NK-92 (cell line): ENCODE data around the gene GMDS.

Source experiments
- DNase-seq: peaks from one replicate; lab custom pipeline; 2025; ENCODE audit not compliant: unreplicated experiment; lab: John Stamatoyannopoulos, UW

The GMDS gene

DNA sequence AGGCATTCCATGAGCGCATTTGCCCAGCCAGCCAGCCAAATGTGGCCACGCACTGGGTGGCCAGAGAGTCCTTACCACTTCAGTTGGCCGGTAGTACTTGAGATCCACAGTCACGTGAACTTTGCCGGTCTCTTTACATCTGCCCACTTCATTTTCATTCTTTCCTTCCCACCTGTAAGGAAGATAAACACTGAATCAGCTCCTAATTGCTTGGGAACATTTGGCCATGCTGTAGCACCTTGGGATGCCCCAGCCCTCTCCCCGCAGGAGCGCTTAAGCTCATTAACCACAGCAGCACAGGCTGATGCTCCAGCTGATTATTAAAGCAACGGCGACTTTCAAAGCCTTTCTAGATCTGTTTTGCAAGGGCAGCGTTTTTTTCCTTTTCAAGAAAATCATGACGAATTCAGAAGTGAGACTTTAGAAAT lies 519.0 kb downstream of the GMDS start:
- DNase-seq, result no peak

- no peak for DNase-seq
Observed at GRCh38 chr6:1724616-1725015, 520.8 kb downstream of the GMDS start.

DNA sequence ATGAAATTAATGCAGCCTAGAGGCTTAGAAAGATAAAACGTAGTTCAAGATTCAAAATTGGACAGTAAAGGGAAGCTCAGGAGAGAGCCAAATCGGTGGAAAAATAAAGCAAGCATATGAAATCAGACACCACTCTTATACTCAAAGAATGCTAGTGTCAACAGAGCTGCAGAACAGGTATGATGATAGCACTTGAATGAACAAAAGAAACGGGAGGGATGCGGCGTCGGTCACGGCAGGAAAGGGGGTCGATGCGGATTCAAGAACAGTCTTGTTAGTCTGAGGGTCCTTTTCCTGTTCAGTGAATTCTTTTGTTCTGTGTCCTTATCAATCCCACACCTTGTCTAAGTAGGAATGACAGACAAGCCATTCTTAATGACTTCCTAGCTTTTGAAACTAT lies 521.3 kb downstream of the GMDS start:
- DNase-seq, result no peak

- DNase-seq, result no peak
Observed at GRCh38 chr6:1722801-1723200, 522.6 kb downstream of the GMDS start.

GRCh38 chr6:1720620-1721322 lies 524.6 kb downstream of the GMDS start:
- no peak for DNase-seq

DNA sequence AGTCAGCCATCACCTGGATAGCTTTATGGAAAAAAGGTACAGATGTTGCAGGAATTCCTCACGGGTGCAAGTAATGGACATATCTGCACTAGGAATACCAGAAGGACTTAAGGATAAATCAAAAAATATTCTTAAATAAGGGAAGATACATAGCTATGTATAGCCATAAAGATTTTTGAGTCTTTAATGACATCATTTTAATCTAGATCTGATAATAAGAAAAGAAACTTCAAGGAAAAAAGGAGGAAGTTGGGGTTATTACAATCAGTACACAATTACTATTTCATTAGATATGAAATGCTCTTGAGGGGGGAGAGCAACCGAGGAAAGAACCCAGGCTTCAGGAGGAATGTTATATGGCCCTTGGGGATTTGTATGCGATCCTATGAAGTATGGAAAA lies 525.5 kb downstream of the GMDS start:
- no peak for DNase-seq

DNA sequence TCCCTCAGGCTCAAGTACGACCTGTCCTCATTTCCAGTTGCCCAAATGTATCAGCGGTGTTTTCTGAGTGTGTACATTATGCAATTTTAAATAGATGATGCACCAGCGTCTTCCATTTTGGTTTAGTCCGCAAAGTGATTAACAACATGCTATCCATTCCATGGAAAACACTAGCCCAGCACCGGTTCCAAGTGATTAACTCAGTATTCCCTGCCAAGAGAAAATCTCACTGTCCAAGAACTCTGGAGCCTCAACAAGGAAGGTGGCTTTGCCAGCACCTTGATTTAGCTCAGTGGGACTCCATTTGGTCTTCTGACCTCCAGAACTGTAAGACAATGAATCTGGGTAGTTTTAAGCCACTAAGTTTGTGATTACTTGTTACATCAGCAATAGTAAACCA lies 528.5 kb downstream of the GMDS start:
- no peak for DNase-seq

DNA sequence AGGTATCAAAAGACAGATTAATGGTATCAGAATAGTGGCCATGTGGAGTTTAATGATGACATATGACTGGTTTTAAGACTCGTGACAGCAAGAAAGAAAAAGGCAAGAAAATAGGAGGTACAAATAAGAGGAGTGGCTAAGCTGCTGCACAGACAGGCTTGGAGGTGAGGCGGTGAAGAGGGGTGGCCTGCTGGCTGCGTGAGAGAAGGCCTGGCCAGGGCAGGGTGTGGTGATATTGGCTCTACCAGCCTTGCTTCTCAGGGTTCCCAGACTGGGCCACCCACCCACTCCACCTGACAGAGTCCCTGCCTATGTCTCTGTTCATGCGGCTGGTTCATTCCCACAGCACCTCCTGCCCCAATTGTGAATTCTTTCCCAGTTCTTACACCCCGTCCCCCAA lies 529.0 kb downstream of the GMDS start:
- no peak for DNase-seq

DNA sequence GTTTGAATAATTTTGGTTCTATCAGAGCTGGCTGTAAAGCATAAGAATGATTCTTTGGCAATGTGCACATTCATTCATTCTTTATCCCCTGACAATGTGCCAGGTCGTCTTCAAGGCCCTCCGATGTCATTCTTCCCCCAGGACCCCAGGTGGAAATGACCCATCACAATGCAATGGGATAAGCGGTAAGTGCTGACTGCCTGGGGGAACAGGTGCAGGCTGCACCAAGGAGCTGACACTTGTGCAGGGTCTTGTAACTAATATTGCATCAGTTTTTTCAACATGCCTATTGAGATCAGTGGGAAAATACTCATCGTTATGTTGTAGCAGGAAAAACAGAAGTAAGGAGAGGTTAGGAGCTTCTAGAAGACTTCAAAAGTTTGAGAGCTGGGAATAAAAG lies 530.1 kb downstream of the GMDS start:
- no peak for DNase-seq

GRCh38 chr6:1714654-1715053 lies 530.8 kb downstream of the GMDS start:
- DNase-seq, result no peak

DNA sequence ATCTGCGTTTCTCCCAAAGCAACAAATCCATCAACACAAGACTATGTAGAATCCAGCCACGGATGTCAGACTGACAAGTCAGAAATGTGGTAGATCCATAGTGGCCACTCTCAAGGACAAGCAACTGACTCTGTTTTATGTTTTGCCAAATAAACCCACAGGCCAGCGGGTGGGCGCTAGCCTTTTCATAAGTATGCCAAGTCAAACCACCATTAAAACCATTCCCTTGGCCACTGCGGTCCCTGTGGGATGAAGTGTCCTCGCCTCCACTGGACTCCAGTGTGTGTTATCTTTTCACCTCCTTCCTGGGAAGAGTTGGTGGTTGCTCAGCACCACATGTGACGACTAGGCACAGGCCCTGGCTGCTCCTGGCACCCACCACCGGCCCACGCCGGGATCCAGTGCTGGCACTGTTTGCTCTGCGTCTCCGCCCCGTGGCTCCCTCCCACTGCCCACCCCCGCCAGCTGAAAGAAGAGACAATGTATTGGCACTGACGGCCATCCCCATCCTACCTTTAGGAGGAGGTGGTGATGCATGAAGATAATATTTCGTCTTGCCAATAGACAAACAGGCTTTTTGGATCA lies 532.3 kb downstream of the GMDS start:
- DNase-seq, result no peak

DNA sequence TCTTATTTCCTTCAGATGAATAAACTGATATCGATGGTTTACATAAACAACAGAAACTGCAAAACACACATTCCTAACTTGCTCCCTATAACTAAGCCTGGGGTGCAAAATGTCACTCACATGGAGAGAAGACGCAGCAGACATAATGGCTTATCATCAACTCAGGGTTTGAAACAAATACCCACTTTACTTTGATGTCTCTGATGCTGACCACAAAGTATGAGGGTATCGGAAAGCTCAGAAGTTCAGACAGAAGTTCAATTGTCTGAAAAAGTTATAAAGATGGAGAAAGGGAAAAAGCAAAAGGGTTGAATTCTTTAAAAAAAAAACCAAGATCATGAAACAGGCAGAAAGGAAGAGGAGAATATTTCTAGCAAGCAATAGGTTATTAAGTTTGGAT lies 533.0 kb downstream of the GMDS start:
- no peak for DNase-seq

DNA sequence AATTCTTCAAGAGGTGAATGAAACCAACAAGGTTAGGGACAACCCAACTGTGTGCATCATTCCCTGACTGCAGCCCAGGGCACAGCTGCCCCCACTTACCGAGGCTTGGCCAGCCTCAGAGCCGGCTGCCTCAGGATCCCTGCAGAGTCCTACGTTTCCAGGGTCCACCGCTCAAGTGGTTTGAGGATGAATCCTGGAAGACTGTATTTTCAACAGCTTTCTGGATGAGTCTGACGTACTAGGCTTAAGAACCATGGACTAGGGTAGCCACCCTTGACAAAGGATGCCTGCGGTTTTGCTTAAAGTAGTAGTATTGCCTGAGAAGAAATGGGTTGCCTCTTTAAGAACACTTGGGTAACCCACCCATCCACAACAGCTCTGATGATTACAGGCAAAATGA lies 534.3 kb downstream of the GMDS start:
- no peak for DNase-seq

DNA sequence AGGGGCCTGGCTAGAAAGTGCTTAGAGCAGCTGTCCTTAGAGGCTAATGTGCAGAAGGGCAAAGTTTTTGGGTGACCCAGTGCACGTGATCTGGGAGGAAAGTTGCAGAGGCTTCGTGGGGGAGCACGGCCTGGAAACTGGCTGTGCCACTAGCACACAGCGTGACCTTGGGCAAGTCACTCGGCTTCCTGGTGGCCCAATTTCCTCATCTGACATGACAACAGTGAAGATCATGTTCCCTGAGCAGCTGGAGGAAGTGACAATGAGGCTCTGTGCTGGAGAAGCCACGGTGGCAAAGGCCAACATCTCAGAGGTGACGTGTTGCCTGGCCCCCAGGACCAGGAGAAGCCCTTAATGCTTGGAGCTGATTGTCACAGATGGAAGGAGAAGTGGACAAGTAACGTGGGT lies 536.2 kb downstream of the GMDS start:
- DNase-seq, result no peak

DNA sequence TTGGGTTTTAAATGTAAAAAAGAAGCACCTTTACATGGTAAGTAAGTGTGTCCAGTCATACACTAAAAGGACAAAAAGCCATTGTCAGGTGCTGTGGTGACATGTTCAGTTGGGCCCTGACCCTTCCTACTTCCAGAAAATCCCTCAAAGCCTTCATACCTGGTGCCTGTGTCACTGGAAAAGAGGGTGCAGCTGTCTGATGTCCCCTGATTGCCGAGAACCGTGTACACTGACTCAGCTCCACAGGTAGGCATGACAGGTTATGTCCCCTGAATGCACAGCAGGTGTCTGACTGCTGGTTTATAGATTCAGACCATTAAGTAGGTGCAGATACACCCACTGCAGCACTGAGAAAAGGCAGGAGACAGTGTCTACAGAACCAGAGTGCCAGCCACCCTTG lies 536.6 kb downstream of the GMDS start:
- DNase-seq, result no peak

DNA sequence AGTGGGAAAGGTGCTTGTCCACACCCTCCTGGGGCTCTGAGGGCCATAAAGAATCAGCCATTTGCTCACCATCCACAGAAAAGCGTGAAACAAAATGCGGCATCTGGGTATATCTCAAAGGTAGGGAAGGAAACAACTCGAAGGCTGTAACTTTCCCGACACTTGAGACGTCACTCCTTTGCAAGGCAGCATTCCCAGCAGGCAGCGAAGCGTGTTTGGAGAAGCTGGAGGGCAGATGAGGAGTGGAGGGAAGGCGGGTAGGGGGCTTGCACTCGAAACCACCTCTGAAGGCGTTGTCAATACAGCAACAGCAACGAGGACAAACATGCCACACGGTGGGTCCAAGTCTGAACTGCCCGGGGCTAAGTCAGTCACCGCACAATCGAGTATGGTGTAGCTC lies 537.3 kb downstream of the GMDS start:
- DNase-seq, result no peak

DNA sequence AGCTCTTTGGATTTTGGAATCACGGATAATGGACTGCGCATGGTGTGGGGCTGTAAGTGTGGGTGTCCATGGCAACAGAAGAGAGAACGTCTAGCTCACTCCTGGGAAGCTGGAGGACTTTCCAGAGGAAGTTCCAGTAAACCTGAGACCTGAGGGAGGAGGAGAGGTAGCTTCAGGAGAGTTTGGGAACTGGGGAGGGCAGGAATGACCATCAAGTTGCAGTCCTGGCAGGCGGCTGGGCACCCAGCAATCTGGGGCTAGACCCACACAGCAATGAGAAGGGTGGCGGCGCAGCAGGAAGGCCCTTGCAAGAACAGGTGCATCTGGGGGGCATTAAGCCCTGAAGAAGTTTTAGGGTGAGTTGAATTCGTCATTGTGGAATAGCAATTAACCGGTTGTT lies 539.8 kb downstream of the GMDS start:
- DNase-seq, result no peak

DNA sequence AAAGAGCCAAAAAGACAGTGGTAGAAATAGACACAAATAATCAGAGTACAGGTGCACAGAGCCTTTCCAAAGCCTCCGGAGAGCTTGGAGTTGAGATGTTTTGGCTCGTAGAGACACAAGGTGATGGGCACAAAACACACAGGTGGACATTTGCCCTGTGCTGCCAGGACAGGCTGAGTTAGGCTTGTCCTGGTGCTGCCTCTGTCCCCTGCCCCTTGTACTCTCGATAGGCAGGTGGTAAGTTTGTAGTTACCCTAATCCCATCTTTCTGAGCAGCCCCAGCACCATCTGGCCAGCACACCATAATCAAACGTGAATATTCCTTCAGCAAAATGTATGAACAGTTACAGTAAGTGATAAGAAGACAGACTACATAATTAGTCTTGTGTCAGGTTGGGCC lies 540.2 kb downstream of the GMDS start:
- DNase-seq, result no peak

DNA sequence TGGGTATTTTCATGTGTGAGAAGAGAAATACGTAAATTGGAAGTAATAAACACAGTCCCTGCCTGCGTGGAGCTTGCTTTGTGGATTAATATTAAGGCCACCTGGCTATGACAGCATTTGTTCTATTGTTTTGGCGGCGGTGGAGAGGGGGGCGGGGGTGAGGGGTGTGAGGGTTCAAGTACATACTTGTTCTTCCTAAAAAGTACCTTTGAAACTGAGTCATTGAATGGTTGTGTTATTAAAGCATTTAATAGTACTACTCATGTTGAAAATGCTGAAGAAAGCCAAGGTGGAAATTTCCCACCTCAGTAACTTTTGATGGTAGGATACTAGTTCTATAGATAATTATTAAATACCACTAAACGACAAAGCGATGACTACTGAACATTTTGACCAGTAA lies 540.7 kb downstream of the GMDS start:
- no peak for DNase-seq

GRCh38 chr6:1703923-1704322 lies 541.5 kb downstream of the GMDS start:
- no peak for DNase-seq

DNA sequence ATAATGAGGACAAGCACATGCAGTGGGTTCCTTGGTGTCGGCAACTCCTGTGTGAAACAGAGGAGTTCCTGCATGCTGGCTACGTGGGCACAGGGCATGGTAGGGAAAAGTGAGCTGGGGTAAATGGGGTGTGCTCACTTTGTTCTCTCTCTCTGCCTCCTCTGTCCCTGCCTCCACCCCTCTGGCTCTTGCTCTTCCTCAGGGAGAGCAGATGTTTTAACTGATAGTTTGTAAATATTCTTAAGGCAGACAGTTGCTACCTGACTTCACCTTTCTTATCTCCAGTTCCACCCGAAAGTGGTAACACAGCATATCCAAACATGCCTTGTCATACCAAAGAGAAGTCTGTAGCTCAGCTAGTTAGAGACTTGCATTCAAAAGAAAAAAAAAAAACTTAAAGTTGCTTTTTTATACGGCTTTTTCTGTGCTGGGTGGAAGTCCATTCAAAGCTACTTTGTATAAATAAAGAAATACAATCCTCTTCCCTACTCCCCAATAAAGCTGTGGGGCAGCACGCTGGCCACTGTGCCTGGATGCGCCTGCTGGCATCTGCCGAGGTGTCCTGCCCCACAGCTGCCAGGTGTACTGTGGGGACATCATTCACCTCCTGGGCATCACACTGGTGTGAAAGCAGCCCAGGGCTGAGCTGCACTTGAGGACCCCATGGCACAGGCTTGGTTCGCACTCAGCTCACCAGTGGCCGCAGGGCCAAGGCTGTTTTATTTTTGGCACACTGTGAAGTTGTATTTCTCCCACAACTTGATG lies 542.1 kb downstream of the GMDS start:
- no peak for DNase-seq

DNA sequence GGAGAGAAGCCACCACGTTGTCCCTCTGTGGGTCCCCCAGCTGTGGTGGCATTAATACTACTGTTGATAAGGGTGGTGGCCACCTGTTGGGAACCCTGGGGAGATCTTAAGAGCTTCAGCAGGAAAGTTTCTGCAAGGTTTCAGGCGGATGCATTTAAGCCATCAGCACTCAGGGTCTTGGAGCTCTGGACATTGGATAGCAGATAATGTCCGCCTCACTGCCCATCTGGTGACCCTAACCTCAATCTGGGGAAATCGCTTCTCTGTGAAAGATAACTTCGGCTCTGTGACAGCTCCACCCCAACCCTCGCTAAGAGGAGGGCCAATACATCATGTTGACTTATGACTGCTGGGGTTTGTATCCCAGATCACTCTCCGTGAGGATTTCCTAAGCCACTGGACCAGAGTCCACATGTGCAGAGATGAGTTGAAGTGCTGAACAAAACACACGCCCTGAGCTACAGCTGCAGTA lies 542.8 kb downstream of the GMDS start:
- no peak for DNase-seq
